ENCODE data around the gene NAV2.
A peak's percentile ranks its signal among the peaks of the same experiment; 100 is the strongest.

The NAV2 gene

GRCh38 chr11:20026629-20027555, 314.3 kb downstream of the NAV2 start:
- TF ChIP-seq CTCF (conservative IDR thresholded peaks at IDR 0.05; ENCODE audit: low read depth, low read length): no peak
- H3K4me3 ChIP-seq (ENCODE audit: low read depth, low read length): no peak overlapping the region
- DNase-seq (ENCODE audit: low read depth): no peak

- no peak for TF ChIP-seq CTCF (conservative IDR thresholded peaks at IDR 0.05; ENCODE audit: low read depth, low read length)
- DNase-seq (ENCODE audit: low read depth): no peak
- H3K4me3 ChIP-seq (ENCODE audit: low read depth, low read length): no peak overlapping the region
These were observed 314.9 kb downstream of the NAV2 start for GRCh38 chr11:20027556-20028013.

- no peak for DNase-seq (ENCODE audit: low read depth)
- no peak for TF ChIP-seq CTCF (conservative IDR thresholded peaks at IDR 0.05; ENCODE audit: low read depth, low read length)
- H3K4me3 ChIP-seq (ENCODE audit: low read depth, low read length): no peak overlapping the region
These were observed 316.6 kb downstream of the NAV2 start for GRCh38 chr11:20029193-20029592.

- TF ChIP-seq CTCF (conservative IDR thresholded peaks at IDR 0.05; ENCODE audit: low read depth, low read length): no peak
- H3K4me3 ChIP-seq (ENCODE audit: low read depth, low read length): no peak overlapping the region
- no peak for DNase-seq (ENCODE audit: low read depth)
These were observed 317.8 kb downstream of the NAV2 start for GRCh38 chr11:20030472-20030871.

GRCh38 chr11:20031155-20032001, 318.7 kb downstream of the NAV2 start:
- peak; percentile 86 for DNase-seq (ENCODE audit: low read depth)
- peak overlapping the region; percentile 4 for H3K4me3 ChIP-seq (ENCODE audit: low read depth, low read length)
- no peak for TF ChIP-seq CTCF (conservative IDR thresholded peaks at IDR 0.05; ENCODE audit: low read depth, low read length)

GRCh38 chr11:20032127-20032526, 319.5 kb downstream of the NAV2 start:
- H3K4me3 ChIP-seq (ENCODE audit: low read depth, low read length): no peak overlapping the region
- DNase-seq (ENCODE audit: low read depth): no peak
- TF ChIP-seq CTCF (conservative IDR thresholded peaks at IDR 0.05; ENCODE audit: low read depth, low read length): no peak
